ENCODE results near the gene ITM2C. TPM values are rescaled to one million over a fixed set of nuclear protein-coding genes. Genes with fewer than 3 reads are reported as not detected.
A peak's percentile ranks its signal among the peaks of the same experiment; 100 is the strongest.

The ITM2C gene
- total and polyA plus RNA-seq, 2 of the 13 experiments (the other 11 are each of a cell fraction or from before 2014, with no cell fraction given) = 70.5 to 270 TPM

DNA sequence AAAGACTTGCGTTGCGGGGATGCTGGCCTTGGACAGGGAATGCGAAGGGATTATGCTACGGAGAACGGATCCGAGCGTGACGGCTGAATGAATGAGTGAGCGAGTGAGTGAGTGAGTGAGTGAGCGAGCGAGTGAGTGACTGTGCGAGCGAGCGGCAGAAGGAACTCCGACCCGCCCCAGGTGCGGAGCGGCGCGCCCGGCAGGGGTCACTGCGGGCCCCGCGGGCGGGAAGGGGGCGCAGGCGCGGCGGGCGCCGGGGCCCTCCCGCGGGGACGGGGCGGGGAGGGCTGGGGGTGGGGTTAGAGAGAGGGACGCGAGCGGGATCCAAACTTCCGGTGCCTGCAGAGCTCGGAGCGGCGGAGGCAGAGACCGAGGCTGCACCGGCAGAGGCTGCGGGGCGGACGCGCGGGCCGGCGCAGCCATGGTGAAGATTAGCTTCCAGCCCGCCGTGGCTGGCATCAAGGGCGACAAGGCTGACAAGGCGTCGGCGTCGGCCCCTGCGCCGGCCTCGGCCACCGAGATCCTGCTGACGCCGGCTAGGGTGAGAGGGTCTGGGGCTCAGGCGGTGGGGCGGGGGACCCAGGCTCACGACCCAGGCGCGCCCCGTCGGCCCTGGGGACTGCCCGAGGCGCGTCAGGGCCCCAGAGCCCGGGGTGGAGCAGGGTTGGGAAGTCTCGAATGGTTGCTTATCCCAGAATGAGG lies at the start of gene ITM2C (continued):
- TF ChIP-seq, protein P1, sequence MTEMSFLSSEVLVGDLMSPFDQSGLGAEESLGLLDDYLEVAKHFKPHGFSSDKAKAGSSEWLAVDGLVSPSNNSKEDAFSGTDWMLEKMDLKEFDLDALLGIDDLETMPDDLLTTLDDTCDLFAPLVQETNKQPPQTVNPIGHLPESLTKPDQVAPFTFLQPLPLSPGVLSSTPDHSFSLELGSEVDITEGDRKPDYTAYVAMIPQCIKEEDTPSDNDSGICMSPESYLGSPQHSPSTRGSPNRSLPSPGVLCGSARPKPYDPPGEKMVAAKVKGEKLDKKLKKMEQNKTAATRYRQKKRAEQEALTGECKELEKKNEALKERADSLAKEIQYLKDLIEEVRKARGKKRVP (CRISPR knock-in tag; IDR thresholded peaks at IDR 0.05) = no peak
- TF ChIP-seq JUND (CRISPR knock-in tag; IDR thresholded peaks at IDR 0.05) (no peak), ZNF367 (CRISPR knock-in tag; IDR thresholded peaks at IDR 0.05; ENCODE audit: borderline replicate concordance) (no peak), RORA (CRISPR knock-in tag; IDR thresholded peaks at IDR 0.05) (no peak), ELF3 (CRISPR knock-in tag; IDR thresholded peaks at IDR 0.05) (no peak; the same call in 1 of the 2 replicates), SP2 (CRISPR knock-in tag; IDR thresholded peaks at IDR 0.05) (no peak), TBP (CRISPR knock-in tag; IDR thresholded peaks at IDR 0.05) (no peak), ZNF546 (CRISPR knock-in tag; conservative IDR thresholded peaks at IDR 0.05) (no peak)
- TF ChIP-seq, protein P2, sequence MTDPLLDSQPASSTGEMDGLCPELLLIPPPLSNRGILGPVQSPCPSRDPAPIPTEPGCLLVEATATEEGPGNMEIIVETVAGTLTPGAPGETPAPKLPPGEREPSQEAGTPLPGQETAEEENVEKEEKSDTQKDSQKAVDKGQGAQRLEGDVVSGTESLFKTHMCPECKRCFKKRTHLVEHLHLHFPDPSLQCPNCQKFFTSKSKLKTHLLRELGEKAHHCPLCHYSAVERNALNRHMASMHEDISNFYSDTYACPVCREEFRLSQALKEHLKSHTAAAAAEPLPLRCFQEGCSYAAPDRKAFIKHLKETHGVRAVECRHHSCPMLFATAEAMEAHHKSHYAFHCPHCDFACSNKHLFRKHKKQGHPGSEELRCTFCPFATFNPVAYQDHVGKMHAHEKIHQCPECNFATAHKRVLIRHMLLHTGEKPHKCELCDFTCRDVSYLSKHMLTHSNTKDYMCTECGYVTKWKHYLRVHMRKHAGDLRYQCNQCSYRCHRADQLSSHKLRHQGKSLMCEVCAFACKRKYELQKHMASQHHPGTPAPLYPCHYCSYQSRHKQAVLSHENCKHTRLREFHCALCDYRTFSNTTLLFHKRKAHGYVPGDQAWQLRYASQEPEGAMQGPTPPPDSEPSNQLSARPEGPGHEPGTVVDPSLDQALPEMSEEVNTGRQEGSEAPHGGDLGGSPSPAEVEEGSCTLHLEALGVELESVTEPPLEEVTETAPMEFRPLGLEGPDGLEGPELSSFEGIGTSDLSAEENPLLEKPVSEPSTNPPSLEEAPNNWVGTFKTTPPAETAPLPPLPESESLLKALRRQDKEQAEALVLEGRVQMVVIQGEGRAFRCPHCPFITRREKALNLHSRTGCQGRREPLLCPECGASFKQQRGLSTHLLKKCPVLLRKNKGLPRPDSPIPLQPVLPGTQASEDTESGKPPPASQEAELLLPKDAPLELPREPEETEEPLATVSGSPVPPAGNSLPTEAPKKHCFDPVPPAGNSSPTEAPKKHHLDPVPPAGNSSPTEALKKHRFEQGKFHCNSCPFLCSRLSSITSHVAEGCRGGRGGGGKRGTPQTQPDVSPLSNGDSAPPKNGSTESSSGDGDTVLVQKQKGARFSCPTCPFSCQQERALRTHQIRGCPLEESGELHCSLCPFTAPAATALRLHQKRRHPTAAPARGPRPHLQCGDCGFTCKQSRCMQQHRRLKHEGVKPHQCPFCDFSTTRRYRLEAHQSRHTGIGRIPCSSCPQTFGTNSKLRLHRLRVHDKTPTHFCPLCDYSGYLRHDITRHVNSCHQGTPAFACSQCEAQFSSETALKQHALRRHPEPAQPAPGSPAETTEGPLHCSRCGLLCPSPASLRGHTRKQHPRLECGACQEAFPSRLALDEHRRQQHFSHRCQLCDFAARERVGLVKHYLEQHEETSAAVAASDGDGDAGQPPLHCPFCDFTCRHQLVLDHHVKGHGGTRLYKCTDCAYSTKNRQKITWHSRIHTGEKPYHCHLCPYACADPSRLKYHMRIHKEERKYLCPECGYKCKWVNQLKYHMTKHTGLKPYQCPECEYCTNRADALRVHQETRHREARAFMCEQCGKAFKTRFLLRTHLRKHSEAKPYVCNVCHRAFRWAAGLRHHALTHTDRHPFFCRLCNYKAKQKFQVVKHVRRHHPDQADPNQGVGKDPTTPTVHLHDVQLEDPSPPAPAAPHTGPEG (CRISPR knock-in tag; IDR thresholded peaks at IDR 0.05) = 0 out of 2 replicates have a peak, but pooled peaks have one; percentile 55
- TF ChIP-seq, protein P3, sequence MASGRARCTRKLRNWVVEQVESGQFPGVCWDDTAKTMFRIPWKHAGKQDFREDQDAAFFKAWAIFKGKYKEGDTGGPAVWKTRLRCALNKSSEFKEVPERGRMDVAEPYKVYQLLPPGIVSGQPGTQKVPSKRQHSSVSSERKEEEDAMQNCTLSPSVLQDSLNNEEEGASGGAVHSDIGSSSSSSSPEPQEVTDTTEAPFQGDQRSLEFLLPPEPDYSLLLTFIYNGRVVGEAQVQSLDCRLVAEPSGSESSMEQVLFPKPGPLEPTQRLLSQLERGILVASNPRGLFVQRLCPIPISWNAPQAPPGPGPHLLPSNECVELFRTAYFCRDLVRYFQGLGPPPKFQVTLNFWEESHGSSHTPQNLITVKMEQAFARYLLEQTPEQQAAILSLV (CRISPR knock-in tag; IDR thresholded peaks at IDR 0.05; ENCODE audit: borderline replicate concordance) = peak; percentile 73; the same call in 1 of the 2 replicates
- TF ChIP-seq, protein P4, sequence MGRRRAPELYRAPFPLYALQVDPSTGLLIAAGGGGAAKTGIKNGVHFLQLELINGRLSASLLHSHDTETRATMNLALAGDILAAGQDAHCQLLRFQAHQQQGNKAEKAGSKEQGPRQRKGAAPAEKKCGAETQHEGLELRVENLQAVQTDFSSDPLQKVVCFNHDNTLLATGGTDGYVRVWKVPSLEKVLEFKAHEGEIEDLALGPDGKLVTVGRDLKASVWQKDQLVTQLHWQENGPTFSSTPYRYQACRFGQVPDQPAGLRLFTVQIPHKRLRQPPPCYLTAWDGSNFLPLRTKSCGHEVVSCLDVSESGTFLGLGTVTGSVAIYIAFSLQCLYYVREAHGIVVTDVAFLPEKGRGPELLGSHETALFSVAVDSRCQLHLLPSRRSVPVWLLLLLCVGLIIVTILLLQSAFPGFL (CRISPR knock-in tag; IDR thresholded peaks at IDR 0.05) = no peak
- TF ChIP-seq, protein P5, sequence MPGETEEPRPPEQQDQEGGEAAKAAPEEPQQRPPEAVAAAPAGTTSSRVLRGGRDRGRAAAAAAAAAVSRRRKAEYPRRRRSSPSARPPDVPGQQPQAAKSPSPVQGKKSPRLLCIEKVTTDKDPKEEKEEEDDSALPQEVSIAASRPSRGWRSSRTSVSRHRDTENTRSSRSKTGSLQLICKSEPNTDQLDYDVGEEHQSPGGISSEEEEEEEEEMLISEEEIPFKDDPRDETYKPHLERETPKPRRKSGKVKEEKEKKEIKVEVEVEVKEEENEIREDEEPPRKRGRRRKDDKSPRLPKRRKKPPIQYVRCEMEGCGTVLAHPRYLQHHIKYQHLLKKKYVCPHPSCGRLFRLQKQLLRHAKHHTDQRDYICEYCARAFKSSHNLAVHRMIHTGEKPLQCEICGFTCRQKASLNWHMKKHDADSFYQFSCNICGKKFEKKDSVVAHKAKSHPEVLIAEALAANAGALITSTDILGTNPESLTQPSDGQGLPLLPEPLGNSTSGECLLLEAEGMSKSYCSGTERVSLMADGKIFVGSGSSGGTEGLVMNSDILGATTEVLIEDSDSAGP (CRISPR knock-in tag; IDR thresholded peaks at IDR 0.05; ENCODE audit: borderline replicate concordance) = peak; percentile 44; the same call in 1 of the 2 replicates
- TF ChIP-seq, protein P6, sequence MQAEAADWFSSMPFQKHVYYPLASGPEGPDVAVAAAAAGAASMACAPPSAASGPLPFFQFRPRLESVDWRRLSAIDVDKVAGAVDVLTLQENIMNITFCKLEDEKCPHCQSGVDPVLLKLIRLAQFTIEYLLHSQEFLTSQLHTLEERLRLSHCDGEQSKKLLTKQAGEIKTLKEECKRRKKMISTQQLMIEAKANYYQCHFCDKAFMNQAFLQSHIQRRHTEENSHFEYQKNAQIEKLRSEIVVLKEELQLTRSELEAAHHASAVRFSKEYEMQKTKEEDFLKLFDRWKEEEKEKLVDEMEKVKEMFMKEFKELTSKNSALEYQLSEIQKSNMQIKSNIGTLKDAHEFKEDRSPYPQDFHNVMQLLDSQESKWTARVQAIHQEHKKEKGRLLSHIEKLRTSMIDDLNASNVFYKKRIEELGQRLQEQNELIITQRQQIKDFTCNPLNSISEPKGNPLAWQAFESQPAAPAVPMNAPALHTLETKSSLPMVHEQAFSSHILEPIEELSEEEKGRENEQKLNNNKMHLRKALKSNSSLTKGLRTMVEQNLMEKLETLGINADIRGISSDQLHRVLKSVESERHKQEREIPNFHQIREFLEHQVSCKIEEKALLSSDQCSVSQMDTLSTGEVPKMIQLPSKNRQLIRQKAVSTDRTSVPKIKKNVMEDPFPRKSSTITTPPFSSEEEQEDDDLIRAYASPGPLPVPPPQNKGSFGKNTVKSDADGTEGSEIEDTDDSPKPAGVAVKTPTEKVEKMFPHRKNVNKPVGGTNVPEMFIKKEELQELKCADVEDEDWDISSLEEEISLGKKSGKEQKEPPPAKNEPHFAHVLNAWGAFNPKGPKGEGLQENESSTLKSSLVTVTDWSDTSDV (CRISPR knock-in tag; IDR thresholded peaks at IDR 0.05) = no peak
- TF ChIP-seq, protein P7, sequence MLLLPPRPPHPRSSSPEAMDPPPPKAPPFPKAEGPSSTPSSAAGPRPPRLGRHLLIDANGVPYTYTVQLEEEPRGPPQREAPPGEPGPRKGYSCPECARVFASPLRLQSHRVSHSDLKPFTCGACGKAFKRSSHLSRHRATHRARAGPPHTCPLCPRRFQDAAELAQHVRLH (CRISPR knock-in tag; IDR thresholded peaks at IDR 0.05; ENCODE audit: borderline replicate concordance, low read depth) = peak; percentile 31; the same call in 1 of the 2 replicates
